Measurements from ENCODE around the gene SFSWAP. TPM values are rescaled to one million over a fixed set of nuclear protein-coding genes. Genes with fewer than 3 reads are reported as not detected.

Gene SFSWAP
- total RNA-seq, 1 experiment from 2014 or later, result 50.4 TPM

- ChIA-PET CTCF (interaction anchor here (1.7 kb wide), 1 partner anchor 712 kb away, joined by 3 read pairs; no protein-coding TSS in a partner anchor), POLR2A (no interaction called here), RAD21 (ENCODE audit: low non-redundant PET in 1 of 2, low total read pairs in 2 of 2, uncharacterized antibody in 2 of 2, unreplicated experiment in 2 of 2) (no interaction called here)
- Histone ChIP-seq H3K9me2 (ENCODE audit: insufficient read depth) (no peaks in the 10 kb centered on the region), H3K9ac (ENCODE audit: low read length) (no peak overlapping the region), H2AFZ (ENCODE audit: low read depth, low read length, poor library complexity, severe bottlenecking) (no peak overlapping the region), H3K9me3 (ENCODE audit: control insufficient read depth in 1 of 2, insufficient read depth in 1 of 2, low read depth in 1 of 2, low read length in 2 of 2) (no peaks in the 10 kb centered on the region), H3K27me3 (ENCODE audit: insufficient read depth, low read length) (no peaks in the 10 kb centered on the region), H3K4me1 (ENCODE audit: control insufficient read depth in 1 of 2, insufficient read depth in 2 of 2, low read length in 2 of 2) (no peaks in the 10 kb centered on the region), H3K4me3 (replicated peaks in 1 of 2; ENCODE audit: low read depth in 1 of 2, low read length in 2 of 2) (no peak overlapping the region), H3K36me3 (ENCODE audit: control insufficient read depth in 1 of 2, insufficient read depth in 2 of 2, low read length in 2 of 2) (no peaks in the 10 kb centered on the region), H4K20me1 (ENCODE audit: insufficient read depth) (no peaks in the 10 kb centered on the region), H3K4me2 (ENCODE audit: low read length) (no peak overlapping the region), H3K79me2 (ENCODE audit: insufficient read depth, low read length) (no peaks in the 10 kb centered on the region), H3K27ac (ENCODE audit: low read depth, low read length) (no peak overlapping the region)
- no TSS peak for BruUV-seq (replicated peaks)
- ATAC-seq, result no peak
- intact Hi-C loops (cut with micrococcal nuclease), result no loop called here
- DNase-seq (ENCODE audit: low read depth, low spot score), result no peak
- no peak for TF ChIP-seq YY1 (IDR thresholded peaks at IDR 0.05; ENCODE audit: extremely low read depth, insufficient replicate concordance, low read depth, low read length)
- TF ChIP-seq RAD21 (IDR thresholded peaks at IDR 0.05; ENCODE audit: low read depth), result no peak
- no peak for TF ChIP-seq CTCF (IDR thresholded peaks at IDR 0.05 in 2 of 3, conservative IDR thresholded peaks at IDR 0.05 in 1 of 3; ENCODE audit: borderline replicate concordance in 1 of 3, insufficient read depth in 1 of 3, low read depth in 2 of 3, low read length in 2 of 3)
- TF ChIP-seq SP1 (IDR thresholded peaks at IDR 0.05; ENCODE audit: low read depth), result no peak
- TF ChIP-seq EGR1 (IDR thresholded peaks at IDR 0.05; ENCODE audit: low read depth), result no peak
- TF ChIP-seq MAX (IDR thresholded peaks at IDR 0.05), result no peak
Observed at GRCh38 chr12:131817241-131817640, 106.4 kb downstream of the SFSWAP start.

GRCh38 chr12:131818821-131819585 lies 108.1 kb downstream of the SFSWAP start:
- H3K4me1 ChIP-seq (ENCODE audit: control insufficient read depth in 1 of 2, insufficient read depth in 2 of 2, low read length in 2 of 2), result no peaks in the 10 kb centered on the region
- no peaks in the 10 kb centered on the region for H3K36me3 ChIP-seq (ENCODE audit: control insufficient read depth in 1 of 2, insufficient read depth in 2 of 2, low read length in 2 of 2)
- no peaks in the 10 kb centered on the region for H4K20me1 ChIP-seq (ENCODE audit: insufficient read depth)
- H3K9ac ChIP-seq (ENCODE audit: low read length), result no peak overlapping the region
- no peaks in the 10 kb centered on the region for H3K9me3 ChIP-seq (ENCODE audit: control insufficient read depth in 1 of 2, insufficient read depth in 1 of 2, low read depth in 1 of 2, low read length in 2 of 2)
- no peaks in the 10 kb centered on the region for H3K27me3 ChIP-seq (ENCODE audit: insufficient read depth, low read length)
- no peak overlapping the region for H3K27ac ChIP-seq (ENCODE audit: low read depth, low read length)
- DNase-seq (ENCODE audit: low read depth, low spot score) (no peak), ATAC-seq (no peak)
- RAD21 ChIA-PET (ENCODE audit: low non-redundant PET in 1 of 2, low total read pairs in 2 of 2, uncharacterized antibody in 2 of 2, unreplicated experiment in 2 of 2), result no interaction called here
- no peak overlapping the region for H3K4me3 ChIP-seq (replicated peaks in 1 of 2; ENCODE audit: low read depth in 1 of 2, low read length in 2 of 2)
- H3K4me2 ChIP-seq (ENCODE audit: low read length), result no peak overlapping the region
- no peak overlapping the region for H2AFZ ChIP-seq (ENCODE audit: low read depth, low read length, poor library complexity, severe bottlenecking)
- H3K79me2 ChIP-seq (ENCODE audit: insufficient read depth, low read length), result no peaks in the 10 kb centered on the region
- TF ChIP-seq EZH2 (IDR thresholded peaks at IDR 0.05), result no peak
- 0 out of 2 replicates have a peak, but pooled peaks have one; percentile 7 for TF ChIP-seq RAD21 (IDR thresholded peaks at IDR 0.05; ENCODE audit: low read depth)
- intact Hi-C loops (cut with micrococcal nuclease), result no loop called here
- POLR2A ChIA-PET, result no interaction called here
- no TSS peak for BruUV-seq (replicated peaks)
- no peaks in the 10 kb centered on the region for H3K9me2 ChIP-seq (ENCODE audit: insufficient read depth)
- CTCF ChIA-PET, result no interaction called here
